ENCODE data around the gene APMAP. TPM values are rescaled to one million over a fixed set of nuclear protein-coding genes. Genes with fewer than 3 reads are reported as not detected.

The APMAP gene
- 23.9 and 29.1 TPM in 2 replicates for total RNA-seq (2013; cell fraction: nucleolus; rRNA removed)
- total RNA-seq (2014; rRNA removed) (32.5 and 34.7 TPM in 2 replicates), total RNA-seq (2014; rRNA removed; fragmentation: Illumina TruSeq; extraction: Trizol) (29.3 and 31.2 TPM in 2 replicates), total RNA-seq (2021) (31.7 and 32.9 TPM in 2 replicates), polyA plus RNA-seq (2011; rRNA removed) (33.6 and 34.9 TPM in 2 replicates), polyA plus RNA-seq (2014; fragmentation: Illumina TruSeq; extraction: Trizol) (28.0 and 30.5 TPM in 2 replicates), polyA plus RNA-seq (2014; fragmentation: Nextera tagmentation; extraction: Ambion mirVana) (10 to 100 TPM; 12.1 to 22.3 TPM), polyA plus RNA-seq (2014; rRNA removed) (38.4 and 38.7 TPM in 2 replicates), polyA plus RNA-seq (2016; fragmentation: Nextera tagmentation; extraction: Ambion mirVana) (10 to 100 TPM; 56.6 to 60.2 TPM), polyA minus RNA-seq (2011; rRNA and poly(A)+ RNA removed) (13.4 and 15.9 TPM in 2 replicates), Bru-seq, nascent RNA (percentile 83 among the genes with signal in this experiment), BruChase-seq, experiment 1, labeled RNA remaining after a 6-hour chase (percentile 83 among the genes with signal in this experiment), BruChase-seq, experiment 2, labeled RNA remaining after a 2-hour chase (percentile 82 among the genes with signal in this experiment)
- polyA plus RNA-seq (2011; ENCODE audit: low read depth), result 13.2 TPM
- 31.5 and 35.7 TPM in 2 replicates for polyA plus RNA-seq (2011; cell fraction: cytosol; rRNA removed)
- polyA plus RNA-seq (2011; cell fraction: nucleus; rRNA removed), result 29.7 and 34.5 TPM in 2 replicates
- 20.4 and 24.0 TPM in 2 replicates for polyA plus RNA-seq (2012)
- polyA minus RNA-seq (2011; cell fraction: cytosol; rRNA and poly(A)+ RNA removed), result 6.8 and 7.4 TPM in 2 replicates
- 7.0 and 8.7 TPM in 2 replicates for polyA minus RNA-seq (2011; cell fraction: nucleus; rRNA and poly(A)+ RNA removed)
- long read RNA-seq, experiment 1, transcript APMAP-201 (9 exons, 2,430 nt), result major isoform, 58 of 70 reads
- long read RNA-seq, experiment 1, partial matches to known transcripts, result 4 of 70 reads
- long read RNA-seq, experiment 1, other reads (novel, unspliced or antisense), result 8 of 70 reads
- long read RNA-seq, experiment 2, transcript APMAP-201 (9 exons, 2,430 nt), result major isoform, 378 of 459 reads
- long read RNA-seq, experiment 2, partial matches to known transcripts, result 17 of 459 reads
- long read RNA-seq, experiment 2, other reads (novel, unspliced or antisense), result 63 of 459 reads

DNA sequence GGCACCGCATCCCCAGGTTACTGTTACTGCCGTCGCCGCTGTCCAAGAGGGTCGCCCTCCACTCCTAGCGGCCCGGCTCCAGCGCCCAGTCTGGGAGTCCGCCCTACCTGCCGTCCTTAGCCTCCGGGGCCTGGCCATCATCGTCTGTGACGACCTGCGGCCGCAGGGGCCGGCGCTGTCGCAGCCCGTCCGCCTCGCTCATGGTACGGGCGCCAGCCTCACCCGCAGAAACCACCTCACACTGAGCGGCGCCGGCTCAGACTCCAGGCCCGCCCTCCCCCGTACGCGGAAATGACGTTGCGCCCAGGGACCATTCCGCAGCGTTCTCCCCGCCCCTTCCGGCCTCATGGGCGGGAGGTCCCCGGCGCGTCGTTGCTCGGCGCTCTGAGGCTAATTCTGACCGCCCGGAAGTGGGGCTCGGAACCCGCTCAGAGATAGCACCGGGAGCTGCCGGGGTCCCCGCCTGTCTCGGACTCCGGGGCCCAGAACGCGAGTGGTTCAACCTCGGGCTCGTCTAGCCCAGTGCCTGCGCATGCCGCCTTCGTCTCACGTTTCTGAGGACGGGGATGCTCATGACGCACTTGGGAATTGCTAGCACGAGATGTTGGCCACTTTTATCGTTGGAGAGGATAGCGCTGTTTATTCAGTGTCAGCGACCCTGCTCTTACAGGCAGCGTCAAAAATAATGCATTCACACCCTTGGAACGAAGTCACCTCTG lies at the start of gene APMAP:
Gene APMAP (minus strand): TSS at position 265 of the 719 bp plus-strand sequence. CDS start 63 bp downstream, at position 202.
- Histone ChIP-seq H3K27ac (ENCODE audit: control insufficient read depth, insufficient read depth) (peak within 1 kb of the TSS; percentile 77), H3K27me3 (replicated peaks in 1 of 2; ENCODE audit: control insufficient read depth in 2 of 2, insufficient read depth in 2 of 2, low read length in 1 of 2) (no peaks in the 10 kb centered on the region), H4K20me1 (ENCODE audit: control insufficient read depth, insufficient read depth) (no peaks in the 10 kb centered on the region), H2AFZ (ENCODE audit: control insufficient read depth, low read depth, low read length) (peak within 1 kb of the TSS; percentile 80), H3K79me2 (ENCODE audit: control insufficient read depth, insufficient read depth, low read length) (peaks cover 34% of the 10 kb centered on the region), H3K9ac (ENCODE audit: control insufficient read depth, insufficient read depth, low read length) (peak within 1 kb of the TSS; percentile 84), H3K4me2 (ENCODE audit: control insufficient read depth, insufficient read depth) (peak within 1 kb of the TSS; percentile 90), H3K4me3 (peak within 1 kb of the TSS; percentile 87), H3K36me3 (ENCODE audit: control insufficient read depth in 2 of 2, insufficient read depth in 2 of 2, low read length in 1 of 2) (no peaks in the 10 kb centered on the region; a peak in 1 of 4 replicates), H3K4me1 (ENCODE audit: control insufficient read depth, insufficient read depth, low read length) (peaks cover 7% of the 10 kb centered on the region; the same call in 1 of the 2 replicates), H3K9me3 (replicated peaks; ENCODE audit: control insufficient read depth, insufficient read depth, low read length) (no peaks in the 10 kb centered on the region)
- 1% methylated on average over 62 of the region's 69 CpGs for WGBS (ENCODE audit: insufficient coverage, insufficient replicate concordance, low lambda C conversion rate, missing lambda C conversion rate)
- DNase-seq (ENCODE audit: low read depth, low spot score) (peak; percentile 66), FAIRE-seq (peak; percentile 61), ATAC-seq (peak; percentile 93)
- POLR2A ChIA-PET, result interaction anchor here (1.0 to 1.2 kb wide), 2 partner anchors 61 to 202 kb away, joined by 3 to 4 read pairs; no protein-coding TSS in a partner anchor
- intact Hi-C loops (cut with micrococcal nuclease; ENCODE audit: unreplicated experiment) (no loop called here), in situ Hi-C loops (cut with MboI) (loop anchor here (5.0 kb wide), 2 partner anchors 70 to 185 kb away; no protein-coding TSS in a partner anchor)
- CTCF ChIA-PET, result interaction anchor here (0.9 to 13.8 kb wide), 6 partner anchors 15 to 406 kb away, joined by 3 to 244 read pairs (median 8); partner anchors contain the start of genes ACSS1 and PYGB
- RAD21 ChIA-PET (ENCODE audit: unreplicated experiment), result interaction anchor here (1.2 to 4.7 kb wide), 3 partner anchors 62 to 407 kb away, joined by 3 to 87 read pairs (median 7); partner anchors contain the start of gene ACSS1
- SMC1A ChIA-PET (ENCODE audit: uncharacterized antibody, unreplicated experiment), result interaction anchor here (0.6 to 4.8 kb wide), 5 partner anchors 9 to 406 kb away, joined by 3 to 116 read pairs (median 3); partner anchors contain the start of gene ACSS1
- no TSS peak for BruUV-seq (replicated peaks)
- 0 out of 4 replicates have a peak, but pooled peaks of 1 of the 2 experiments have one; percentile 22 for TF ChIP-seq ETV6 (conservative IDR thresholded peaks at IDR 0.05 in 1 of 2, IDR thresholded peaks at IDR 0.05 in 1 of 2; ENCODE audit: borderline replicate concordance in 1 of 2, low read depth in 1 of 2)
- peak; percentile 46; the same call in 1 of the 2 replicates for TF ChIP-seq RFX5 (IDR thresholded peaks at IDR 0.05; ENCODE audit: low read depth, low read length)
- TF ChIP-seq CHD1 (IDR thresholded peaks at IDR 0.05; ENCODE audit: low read depth, low read length), result 0 out of 2 replicates have a peak, but pooled peaks have one; percentile 62
- peak; percentile 63; the same call in 2 of the 3 replicates for TF ChIP-seq POU2F2 (IDR thresholded peaks at IDR 0.05; ENCODE audit: borderline replicate concordance, low read depth, low read length)
- TF ChIP-seq GABPA (IDR thresholded peaks at IDR 0.05; ENCODE audit: low read depth), result peak; percentile 92
- TF ChIP-seq EP300 (IDR thresholded peaks at IDR 0.05; ENCODE audit: borderline replicate concordance in 1 of 2, control insufficient read depth in 1 of 2, low read depth in 2 of 2, low read length in 2 of 2), result 0 out of 4 replicates have a peak, but pooled peaks of 1 of the 2 experiments have one; percentile 39
- TF ChIP-seq SIX5 (IDR thresholded peaks at IDR 0.05; ENCODE audit: low read depth, low read length, severe bottlenecking), result peak; percentile 23
- peak; percentile 68 for TF ChIP-seq SP1 (IDR thresholded peaks at IDR 0.05; ENCODE audit: low read depth, low read length)
- no peak for TF ChIP-seq HDGF (IDR thresholded peaks at IDR 0.05)
- no peak for TF ChIP-seq SREBF2 (IDR thresholded peaks at IDR 0.05; ENCODE audit: low read length)
- no peak for TF ChIP-seq MTA3 (IDR thresholded peaks at IDR 0.05; ENCODE audit: borderline replicate concordance, low read length)
- TF ChIP-seq, protein P1, sequence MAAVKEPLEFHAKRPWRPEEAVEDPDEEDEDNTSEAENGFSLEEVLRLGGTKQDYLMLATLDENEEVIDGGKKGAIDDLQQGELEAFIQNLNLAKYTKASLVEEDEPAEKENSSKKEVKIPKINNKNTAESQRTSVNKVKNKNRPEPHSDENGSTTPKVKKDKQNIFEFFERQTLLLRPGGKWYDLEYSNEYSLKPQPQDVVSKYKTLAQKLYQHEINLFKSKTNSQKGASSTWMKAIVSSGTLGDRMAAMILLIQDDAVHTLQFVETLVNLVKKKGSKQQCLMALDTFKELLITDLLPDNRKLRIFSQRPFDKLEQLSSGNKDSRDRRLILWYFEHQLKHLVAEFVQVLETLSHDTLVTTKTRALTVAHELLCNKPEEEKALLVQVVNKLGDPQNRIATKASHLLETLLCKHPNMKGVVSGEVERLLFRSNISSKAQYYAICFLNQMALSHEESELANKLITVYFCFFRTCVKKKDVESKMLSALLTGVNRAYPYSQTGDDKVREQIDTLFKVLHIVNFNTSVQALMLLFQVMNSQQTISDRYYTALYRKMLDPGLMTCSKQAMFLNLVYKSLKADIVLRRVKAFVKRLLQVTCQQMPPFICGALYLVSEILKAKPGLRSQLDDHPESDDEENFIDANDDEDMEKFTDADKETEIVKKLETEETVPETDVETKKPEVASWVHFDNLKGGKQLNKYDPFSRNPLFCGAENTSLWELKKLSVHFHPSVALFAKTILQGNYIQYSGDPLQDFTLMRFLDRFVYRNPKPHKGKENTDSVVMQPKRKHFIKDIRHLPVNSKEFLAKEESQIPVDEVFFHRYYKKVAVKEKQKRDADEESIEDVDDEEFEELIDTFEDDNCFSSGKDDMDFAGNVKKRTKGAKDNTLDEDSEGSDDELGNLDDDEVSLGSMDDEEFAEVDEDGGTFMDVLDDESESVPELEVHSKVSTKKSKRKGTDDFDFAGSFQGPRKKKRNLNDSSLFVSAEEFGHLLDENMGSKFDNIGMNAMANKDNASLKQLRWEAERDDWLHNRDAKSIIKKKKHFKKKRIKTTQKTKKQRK (IDR thresholded peaks at IDR 0.05; ENCODE audit: low read depth, low read length), result no peak
- TF ChIP-seq FOS (IDR thresholded peaks at IDR 0.05; ENCODE audit: borderline replicate concordance, extremely low read depth, insufficient read length), result no peak
- TF ChIP-seq KAT2A (conservative IDR thresholded peaks at IDR 0.05; ENCODE audit: control insufficient read depth, low read depth, low read length), result no peak
- peak; percentile 28; the same call in 1 of the 2 replicates for TF ChIP-seq FOXK2 (IDR thresholded peaks at IDR 0.05)
